Choroid plexus epithelial cell (primary cell): Measurements from ENCODE around the gene CASQ2.

Experiments used
- DNase-seq: peaks from one replicate; pipeline ENCODE4 v3.0.0-alpha.2; 2010; ENCODE audit warnings: low read depth
- H3K4me3 ChIP-seq: 2 replicates; pipeline ENCODE4 v1.5.1; 2011; ENCODE audit warnings: low read depth, mild to moderate bottlenecking, control low read depth, low read length, moderate library complexity
- CTCF ChIP-seq: conservative IDR thresholded peaks from 2 replicates; pipeline ENCODE4 v1.5.1; 2011; ENCODE audit warnings: low read depth, mild to moderate bottlenecking, control low read depth, inconsistent platforms, low read length, moderate library complexity

Gene CASQ2

GRCh38 chr1:115764541-115764940 lies 4.0 kb downstream of the CASQ2 start:
- TF ChIP-seq CTCF, result peak; percentile 86
- peak; percentile 70 for DNase-seq
- no peak overlapping the region for H3K4me3 ChIP-seq

- no peak for DNase-seq
- H3K4me3 ChIP-seq, result no peak overlapping the region
- no peak for TF ChIP-seq CTCF
These were observed 5.7 kb downstream of the CASQ2 start for GRCh38 chr1:115762779-115763178.

- H3K4me3 ChIP-seq, result no peak overlapping the region
- no peak for TF ChIP-seq CTCF
- peak; percentile 34 for DNase-seq
These were observed 6.8 kb downstream of the CASQ2 start for GRCh38 chr1:115761601-115762302.

GRCh38 chr1:115757856-115758255 lies 10.7 kb downstream of the CASQ2 start:
- no peak for TF ChIP-seq CTCF
- no peak overlapping the region for H3K4me3 ChIP-seq
- no peak for DNase-seq

GRCh38 chr1:115757326-115757725 lies 11.2 kb downstream of the CASQ2 start:
- H3K4me3 ChIP-seq, result no peak overlapping the region
- no peak for TF ChIP-seq CTCF
- no peak for DNase-seq

- H3K4me3 ChIP-seq, result no peak overlapping the region
- no peak for TF ChIP-seq CTCF
- no peak for DNase-seq
These were observed 12.8 kb downstream of the CASQ2 start for GRCh38 chr1:115755456-115756370.
